Stimulated activated CD4-positive, alpha-beta T cell treated with anti-CD3 and anti-CD28 coated beads, Interleukin-12 subunit alpha, Interleukin-12 subunit beta, amount 100 ng/mL, for 48 hours (primary cell): ENCODE data around the gene PLCG1.

Source experiments
- DNase-seq, 3 donors: peaks; one replicate each; pipeline ENCODE4 v3.0.0-alpha.2; 2020; ENCODE audit warnings: low read depth in 2 of 3, low spot score in 1 of 3

The PLCG1 gene

DNA sequence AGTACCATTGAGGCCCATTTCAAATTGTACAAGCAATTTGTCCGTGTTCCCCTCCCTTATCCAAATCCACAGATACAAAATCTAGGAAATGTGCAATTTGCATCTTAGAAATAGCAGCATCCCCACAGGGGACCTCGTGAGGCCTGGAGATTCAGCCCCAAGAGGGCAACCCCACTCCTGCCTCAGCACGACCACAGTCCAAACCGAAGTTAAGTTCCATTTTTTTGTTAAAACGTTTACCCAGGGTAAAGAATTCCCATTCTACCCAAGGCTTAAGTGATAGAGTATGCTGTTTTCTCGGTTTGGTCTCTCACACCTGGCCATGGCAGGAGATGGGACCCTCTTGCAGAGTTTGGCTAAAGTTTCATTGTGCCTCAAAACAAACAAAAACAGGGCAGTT, 41.2 kb downstream of the PLCG1 start:
- no peak for DNase-seq

DNA sequence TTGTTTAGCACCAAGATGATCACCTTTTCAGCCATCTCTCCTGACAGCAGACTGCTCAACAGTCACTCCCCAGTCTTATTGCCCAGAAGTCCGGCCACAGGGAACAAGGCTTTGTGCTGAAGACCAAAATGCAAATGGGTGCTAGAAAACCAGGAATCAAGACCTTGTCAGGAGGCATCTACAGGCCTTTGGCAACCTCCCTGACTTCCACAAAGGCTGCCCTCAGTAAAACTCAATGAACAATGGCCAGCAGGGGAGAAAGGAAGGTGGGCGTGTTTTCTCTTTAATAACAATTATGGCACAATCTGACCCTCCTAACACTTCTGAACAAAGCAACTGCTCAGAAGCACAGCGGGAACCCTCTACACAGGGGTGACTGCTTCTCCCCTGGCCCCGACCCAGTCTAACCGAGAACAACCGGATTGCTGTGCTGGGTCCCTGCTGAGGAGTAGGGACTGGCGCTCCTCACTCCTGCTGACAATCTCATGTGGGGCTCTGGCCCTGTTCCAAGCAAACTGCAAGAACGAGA, 41.6 kb downstream of the PLCG1 start:
- no peak for DNase-seq

DNA sequence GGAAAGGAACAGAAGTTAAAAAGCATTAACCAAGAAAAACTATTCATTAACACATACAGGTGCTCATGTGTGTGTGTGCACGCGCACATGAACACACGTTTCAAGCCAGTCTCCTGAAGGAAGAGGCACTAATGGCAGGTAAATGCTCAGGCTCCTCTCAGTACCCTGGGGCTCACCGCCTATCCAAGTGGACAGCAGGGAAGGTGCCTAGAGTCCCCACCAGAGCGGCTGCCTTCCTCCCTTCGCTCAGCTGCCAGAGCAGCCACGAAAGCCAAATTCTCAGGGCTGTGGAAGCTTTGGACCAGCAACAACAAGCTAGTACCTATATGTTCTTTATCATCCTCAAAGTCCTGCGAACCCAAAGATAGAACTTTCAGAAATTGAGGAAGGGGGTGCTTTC, 42.6 kb downstream of the PLCG1 start:
- no peak for DNase-seq

- DNase-seq, result no peak
These were observed 43.4 kb downstream of the PLCG1 start for GRCh38 chr20:41180599-41181333.

- DNase-seq, result no peak
These were observed 44.2 kb downstream of the PLCG1 start for GRCh38 chr20:41181567-41181966.

GRCh38 chr20:41182296-41183212, 45.2 kb downstream of the PLCG1 start:
- no peak for DNase-seq

DNA sequence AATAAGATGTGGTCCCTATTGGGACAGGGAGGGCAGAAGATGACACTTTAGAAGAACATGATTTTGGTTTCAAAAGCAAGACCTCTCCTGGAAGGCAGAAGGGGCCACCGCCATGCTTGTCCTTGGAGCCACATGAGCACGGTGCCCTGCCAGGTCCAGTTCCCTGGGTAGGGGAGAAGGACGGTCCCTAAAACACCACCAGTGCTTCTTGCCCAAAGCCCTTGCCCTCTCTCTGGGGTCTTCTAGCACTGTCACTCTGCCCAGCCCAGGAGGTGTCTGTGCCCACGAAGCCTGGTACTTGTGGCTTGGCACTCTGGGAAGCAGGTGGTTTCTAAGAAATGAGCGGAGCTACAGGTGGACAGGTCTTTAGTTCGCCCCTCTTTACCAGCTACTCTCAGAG, 46.0 kb downstream of the PLCG1 start:
- DNase-seq, result no peak

- no peak for DNase-seq
These were observed 46.5 kb downstream of the PLCG1 start for GRCh38 chr20:41183831-41184230.

DNA sequence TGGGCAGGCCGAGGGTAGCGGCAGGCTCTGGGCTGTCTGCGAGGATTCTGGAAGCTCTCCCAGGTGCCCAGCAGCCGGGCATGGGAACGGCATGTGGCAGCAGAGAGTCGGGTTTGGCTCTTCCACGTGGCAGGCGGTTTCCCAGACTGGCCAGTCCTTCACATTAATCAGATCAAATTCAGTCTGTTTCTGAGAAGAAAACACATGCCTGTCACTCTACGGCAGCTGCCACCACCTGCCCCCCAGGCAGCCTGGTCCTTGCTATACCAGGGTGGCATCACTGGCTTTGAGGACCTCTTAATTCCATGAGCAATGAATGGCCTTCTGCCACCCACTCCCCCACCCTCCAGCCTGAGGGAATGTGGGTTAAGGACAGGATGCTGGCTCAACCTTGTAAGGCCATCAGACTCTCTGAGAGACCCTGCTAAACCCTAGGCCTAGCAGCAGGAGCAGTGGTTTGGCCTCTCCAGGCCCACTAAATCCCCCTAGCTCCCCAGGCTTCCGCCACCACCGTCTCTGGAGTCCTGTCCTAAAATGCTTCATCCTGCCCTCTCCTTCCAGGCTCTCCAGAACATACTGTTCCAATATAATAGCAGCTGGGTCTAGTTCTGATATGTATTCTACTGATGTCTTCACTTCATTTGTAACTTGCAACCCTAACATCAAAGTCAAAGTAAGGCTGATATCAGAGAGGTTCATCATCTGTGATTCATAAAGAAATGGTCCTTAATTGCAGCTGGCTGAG, 47.8 kb downstream of the PLCG1 start:
- no peak for DNase-seq

DNA sequence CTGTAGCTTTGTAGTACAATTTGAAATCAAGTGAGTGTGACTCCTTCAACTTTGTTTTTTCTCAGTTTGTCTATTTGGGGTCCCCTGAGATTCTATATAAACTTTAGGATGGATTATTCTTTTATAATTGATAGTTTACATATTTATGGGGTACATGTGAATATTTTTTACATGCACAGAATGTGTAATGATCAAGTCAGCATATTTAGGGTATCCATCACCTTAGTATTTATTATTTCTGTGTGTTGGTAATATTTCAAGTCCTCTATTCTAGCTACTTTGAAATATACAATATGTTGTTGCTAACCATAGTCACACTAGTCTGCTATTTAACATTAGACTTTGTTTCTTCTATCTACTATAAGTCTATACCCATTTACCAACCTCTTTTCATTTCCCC, 50.3 kb downstream of the PLCG1 start:
- DNase-seq, result no peak

- DNase-seq, result no peak
These were observed 54.5 kb downstream of the PLCG1 start for GRCh38 chr20:41191562-41192500.

DNA sequence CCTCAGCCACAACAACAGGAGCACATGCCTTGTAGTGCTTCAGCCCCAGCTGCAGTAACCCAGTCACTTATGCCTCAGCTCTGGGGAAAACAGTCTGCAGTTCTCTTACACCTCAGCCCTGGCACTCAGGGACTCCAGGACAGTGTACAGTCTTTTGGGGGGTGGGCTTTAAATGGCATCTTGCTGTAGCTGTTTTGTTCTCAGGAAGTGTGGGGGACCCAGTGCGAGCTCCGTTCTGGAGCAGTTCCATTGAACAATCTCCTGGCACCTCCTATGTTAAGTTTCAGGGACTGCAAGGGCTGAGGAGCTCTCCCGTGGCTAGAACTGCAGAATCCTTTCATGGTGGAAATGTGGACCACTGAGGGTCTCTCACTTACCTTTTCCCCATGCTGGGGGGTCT, 55.2 kb downstream of the PLCG1 start:
- DNase-seq, result no peak

GRCh38 chr20:41196653-41197225, 59.4 kb downstream of the PLCG1 start:
- DNase-seq, result no peak

GRCh38 chr20:41198443-41198842, 61.1 kb downstream of the PLCG1 start:
- no peak for DNase-seq

DNA sequence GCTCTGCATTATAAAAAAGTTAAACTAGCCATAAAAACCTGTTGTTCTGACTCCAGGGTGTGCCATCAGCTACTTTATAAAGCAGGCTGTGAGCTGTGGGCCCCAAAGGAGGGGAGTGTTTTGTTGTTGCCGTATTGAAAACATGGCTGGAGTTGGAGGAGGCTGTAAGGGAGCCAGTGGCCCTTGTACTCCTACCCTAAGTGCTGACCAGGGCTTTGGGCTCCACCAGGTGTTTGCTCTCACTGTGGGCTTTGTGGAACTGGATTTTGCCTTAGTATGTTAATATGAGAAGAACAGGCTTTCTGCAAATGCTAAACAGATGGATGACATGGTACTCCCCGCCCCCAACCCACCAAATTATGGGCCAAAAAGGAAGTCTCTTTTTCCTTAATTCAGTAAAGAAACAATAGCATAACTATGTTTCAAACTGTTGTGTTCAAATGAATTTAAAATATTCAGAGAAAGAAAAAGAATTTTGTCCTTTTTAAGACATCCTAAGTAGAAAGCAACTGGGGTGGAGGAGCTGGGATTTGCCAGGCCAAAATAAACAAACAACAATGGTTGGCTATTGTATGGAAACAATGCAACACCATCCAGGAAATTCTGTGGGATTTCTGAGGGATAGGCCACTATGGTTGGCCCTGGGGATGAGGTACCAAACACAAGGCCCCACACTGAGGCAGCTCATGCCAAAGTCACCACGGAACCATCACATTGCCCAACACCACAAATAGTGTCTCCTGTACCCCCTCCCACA, 63.3 kb downstream of the PLCG1 start:
- no peak for DNase-seq

DNA sequence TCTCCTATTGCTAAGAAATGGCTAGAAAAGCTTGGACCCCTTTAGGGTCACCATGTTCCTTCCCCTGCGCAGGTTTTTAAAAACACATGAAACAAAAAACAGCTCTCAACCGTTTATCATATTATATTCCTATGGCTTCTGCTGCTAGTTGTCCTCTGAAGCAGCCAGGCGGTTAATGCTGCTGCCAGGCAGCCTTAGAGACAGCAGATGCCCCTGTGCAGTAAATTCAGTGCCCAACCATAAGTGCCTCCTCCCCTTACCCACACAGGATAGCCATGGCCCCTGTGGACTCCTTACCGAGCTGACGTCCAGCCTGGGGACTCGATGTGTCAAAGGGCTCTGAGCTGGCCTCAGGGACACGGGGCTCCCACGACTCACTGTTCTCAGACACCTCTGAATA, 64.4 kb downstream of the PLCG1 start:
- no peak for DNase-seq

DNA sequence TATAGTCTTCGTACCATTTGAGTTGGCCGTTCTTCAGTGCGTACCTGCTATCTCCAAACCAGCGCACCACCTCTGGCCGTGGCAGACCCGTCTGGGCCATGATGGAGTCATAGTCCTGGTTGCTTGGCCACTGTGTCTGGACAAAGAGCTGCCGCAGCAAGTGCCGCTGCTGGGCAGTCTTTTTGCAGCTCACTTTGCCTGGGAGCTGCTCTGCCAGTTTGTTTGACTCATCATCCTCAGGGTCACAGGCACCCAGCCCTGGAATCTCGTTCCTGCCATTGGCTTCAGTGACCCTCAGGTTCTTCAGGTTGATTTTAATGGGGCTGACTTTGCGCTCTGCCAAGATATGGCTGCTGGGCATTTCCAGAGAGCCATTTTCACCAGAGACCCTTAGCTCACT, 65.1 kb downstream of the PLCG1 start:
- no peak for DNase-seq

DNA sequence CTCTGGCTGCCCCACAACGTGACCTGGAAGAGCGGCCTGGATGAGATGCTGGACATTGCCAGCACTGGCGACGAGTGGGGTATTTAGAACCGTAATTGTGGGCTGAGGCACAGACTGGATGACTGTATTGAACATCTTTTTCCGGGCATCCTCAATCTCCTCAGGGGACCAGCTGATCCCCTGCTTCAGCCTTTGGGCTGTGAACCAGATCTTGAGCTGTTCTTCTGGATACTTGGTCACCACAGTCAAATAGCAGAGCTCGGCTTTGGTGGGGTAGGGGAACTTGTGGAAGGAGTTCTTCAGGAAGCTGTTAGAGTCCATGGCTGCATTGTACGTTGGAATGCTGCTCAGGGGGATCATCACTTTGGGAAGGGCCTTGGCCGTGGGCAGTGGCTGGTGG, 66.3 kb downstream of the PLCG1 start:
- DNase-seq, result no peak
